GM18907 (cell line): ENCODE data around the gene TNK2.
"Not testable (repeated sequence)": the region's sequence is repeated elsewhere in the genome, so short reads cannot be mapped to it uniquely, and the experiment has no call there.

Source experiments
- ATAC-seq: cut with Tn5 transposase; IDR thresholded peaks from one replicate; pipeline ENCODE4 v1.9.1; 2021; ENCODE audit warnings: mild to moderate bottlenecking, moderate library complexity; ENCODE audit not compliant: unreplicated experiment

Gene TNK2

GRCh38 chr3:195872097-195872496 lies 36.3 kb downstream of the TNK2 start:
- no peak for ATAC-seq

- not testable (repeated sequence) for ATAC-seq
Measured at GRCh38 chr3:195871686-195872085, 36.7 kb downstream of the TNK2 start.

- ATAC-seq, result no peak
Measured at GRCh38 chr3:195870937-195871336, 37.4 kb downstream of the TNK2 start.

DNA sequence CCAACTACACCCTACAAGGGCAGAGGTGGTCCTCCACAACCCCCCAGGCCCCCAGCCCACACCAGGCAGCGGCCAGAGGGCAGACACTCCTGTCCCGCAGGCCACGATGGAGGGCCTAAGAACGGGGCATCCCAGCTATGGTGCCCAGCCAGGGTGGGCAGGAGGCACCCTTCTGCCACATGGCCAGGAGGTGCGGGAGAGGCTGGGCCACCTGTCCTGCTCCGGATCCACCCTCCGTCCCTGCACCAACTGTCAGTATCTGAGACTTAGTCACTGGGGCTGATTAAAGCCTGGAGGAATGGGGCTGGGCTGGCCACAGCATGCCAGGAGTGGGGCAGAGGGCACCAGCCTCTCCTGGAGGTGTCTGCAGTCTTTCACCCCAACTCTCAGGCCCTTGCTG lies 37.9 kb downstream of the TNK2 start:
- ATAC-seq, result no peak

DNA sequence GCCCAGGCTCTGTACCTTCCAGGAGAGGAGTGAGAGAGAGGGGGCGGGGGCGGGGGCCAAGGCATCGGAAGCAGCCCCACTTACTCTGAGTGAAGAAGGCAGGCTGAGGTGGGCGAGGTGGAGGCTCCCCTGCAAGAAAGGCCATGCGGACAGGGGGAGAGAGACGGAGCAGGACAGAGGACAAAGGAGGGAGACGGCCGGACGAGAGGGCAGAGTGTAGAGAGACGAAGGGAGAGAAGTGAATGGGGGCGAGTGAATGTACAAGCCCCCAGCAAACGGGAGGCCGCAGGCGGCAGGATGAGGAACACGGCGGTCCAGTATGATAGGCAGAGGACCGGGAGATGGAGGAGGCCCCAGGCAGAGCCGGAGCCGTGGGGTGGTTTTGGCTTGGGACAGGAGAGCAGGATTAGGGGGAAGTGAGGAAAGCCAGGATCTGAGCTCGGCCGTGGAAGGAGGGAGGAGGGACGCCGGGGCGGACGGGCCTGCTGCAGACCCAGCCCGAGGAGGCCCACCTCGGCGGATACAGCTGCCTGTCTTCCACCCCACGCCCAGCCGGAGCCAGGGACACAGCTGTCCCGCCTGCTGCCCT lies 38.8 kb downstream of the TNK2 start:
- ATAC-seq, result no peak

DNA sequence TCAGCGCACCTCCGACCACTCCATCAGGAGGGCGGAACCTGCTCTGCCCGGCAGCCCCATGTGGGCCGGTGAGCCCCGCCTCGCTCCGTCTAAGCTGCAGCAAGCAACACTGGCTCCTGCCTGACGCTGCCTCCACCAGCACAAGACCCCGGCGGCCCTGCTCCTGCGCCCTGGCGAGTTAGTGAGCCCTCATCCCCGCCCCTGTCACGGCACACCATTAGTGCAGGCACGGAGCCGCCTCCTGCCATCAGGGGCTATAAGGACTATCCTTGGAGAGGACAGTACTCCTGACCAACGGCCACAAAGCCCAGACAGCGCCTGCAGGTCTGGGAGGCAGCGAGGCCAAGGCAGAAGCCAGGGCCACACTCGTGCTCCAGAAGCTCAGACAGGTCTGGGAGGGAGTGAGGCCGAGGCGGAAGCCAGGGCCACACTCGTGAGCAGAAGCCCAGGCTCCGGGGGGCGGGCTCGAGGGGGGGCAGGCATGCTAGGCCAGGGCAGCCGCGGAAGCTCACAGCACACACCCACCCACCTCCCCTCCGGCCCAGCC lies 39.4 kb downstream of the TNK2 start:
- no peak for ATAC-seq

- no peak for ATAC-seq
Measured at GRCh38 chr3:195868336-195868865, 40.0 kb downstream of the TNK2 start.

GRCh38 chr3:195867631-195868335 lies 40.6 kb downstream of the TNK2 start:
- ATAC-seq, result no peak

DNA sequence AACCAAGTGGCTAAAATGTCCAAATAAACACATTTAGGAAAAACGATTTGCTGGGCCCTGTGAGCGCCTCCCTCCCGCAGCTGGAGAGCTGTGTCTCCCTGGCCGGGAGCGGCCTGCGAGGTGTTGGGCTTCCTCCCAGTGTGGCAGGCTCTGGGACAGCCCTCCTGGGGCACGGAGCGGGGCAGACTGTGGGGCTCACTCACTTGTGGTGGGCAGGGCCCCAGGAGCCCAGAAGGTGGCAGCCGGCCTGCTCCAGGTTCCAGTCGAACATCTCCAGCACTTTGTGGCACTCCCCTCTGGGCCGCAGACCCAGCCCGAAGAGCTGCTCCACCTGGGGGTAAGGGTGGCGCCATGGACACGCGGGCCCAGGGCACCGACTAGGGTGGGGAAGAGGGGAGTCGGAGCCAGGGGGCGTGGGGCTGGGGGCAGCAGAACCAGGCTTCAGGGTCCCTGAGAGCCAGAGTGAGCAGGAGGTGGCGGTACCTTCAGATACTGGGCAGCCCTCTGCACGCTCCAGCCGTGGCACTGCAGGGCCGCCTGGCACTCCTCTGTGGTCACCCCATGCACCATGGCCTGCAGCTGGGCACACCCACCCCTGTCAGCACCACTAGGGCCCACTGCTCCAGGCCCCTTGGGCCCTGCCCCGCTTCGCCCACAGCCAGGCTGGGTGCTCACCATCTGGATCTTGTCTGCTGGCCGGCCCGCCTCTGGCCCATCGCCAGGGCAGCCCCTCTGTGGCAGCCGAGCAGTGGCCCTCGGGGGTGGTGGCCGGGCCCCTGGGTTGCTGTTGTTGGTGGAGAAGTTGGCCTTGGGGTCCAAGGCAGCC lies 41.5 kb downstream of the TNK2 start:
- ATAC-seq, result no peak

- no peak for ATAC-seq
Measured at GRCh38 chr3:195865752-195866151, 42.6 kb downstream of the TNK2 start.

GRCh38 chr3:195863121-195864061 lies 45.0 kb downstream of the TNK2 start:
- ATAC-seq, result peak; percentile 63

DNA sequence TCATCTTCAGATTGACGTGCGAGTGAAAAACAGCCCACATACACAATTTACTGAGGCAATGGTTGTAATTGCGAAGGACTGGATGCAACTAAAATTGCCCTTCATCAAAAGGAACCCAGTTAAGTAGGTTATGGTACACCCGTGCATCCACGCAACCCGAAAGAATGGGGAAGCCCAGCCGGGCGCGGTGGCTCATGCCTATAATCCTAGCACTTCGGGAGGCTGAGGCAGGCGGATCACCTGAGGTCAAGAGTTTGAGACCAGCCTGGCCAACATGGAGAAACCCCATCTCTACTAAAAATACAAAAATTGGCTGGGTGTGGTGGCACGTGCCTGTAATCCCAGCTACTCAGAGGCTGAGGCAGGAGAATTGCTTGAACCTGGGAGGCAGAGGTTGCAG lies 46.0 kb downstream of the TNK2 start:
- ATAC-seq, result not testable (repeated sequence)

- ATAC-seq, result no peak
Measured at GRCh38 chr3:195860456-195860855, 47.9 kb downstream of the TNK2 start.

DNA sequence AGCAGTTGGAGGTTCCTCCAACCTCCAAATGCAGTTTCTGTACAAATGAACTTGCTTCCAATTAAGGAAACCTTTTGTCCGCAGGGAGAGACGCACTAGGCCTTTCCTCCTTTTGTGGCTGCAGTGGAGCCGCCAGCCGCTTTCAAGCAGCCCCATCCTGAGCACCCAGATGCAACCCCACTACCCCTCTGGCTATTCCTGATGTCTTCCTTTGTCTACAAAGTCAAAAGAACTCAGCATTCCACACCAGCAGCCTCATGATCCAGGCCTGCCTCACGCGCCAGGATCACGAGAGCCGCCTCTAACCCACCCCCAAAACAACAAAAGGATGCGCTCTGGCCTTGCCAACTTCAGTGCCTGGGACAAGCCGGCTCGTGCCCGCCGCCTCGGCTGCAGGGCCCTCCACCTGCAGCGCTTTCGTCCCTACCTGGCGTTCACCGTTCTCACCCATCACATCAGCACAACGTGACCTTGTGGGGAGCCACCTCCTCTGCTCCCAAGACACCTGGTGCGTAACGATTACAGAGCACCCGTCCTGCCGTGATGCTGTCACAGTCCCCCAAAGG lies 48.4 kb downstream of the TNK2 start:
- no peak for ATAC-seq

DNA sequence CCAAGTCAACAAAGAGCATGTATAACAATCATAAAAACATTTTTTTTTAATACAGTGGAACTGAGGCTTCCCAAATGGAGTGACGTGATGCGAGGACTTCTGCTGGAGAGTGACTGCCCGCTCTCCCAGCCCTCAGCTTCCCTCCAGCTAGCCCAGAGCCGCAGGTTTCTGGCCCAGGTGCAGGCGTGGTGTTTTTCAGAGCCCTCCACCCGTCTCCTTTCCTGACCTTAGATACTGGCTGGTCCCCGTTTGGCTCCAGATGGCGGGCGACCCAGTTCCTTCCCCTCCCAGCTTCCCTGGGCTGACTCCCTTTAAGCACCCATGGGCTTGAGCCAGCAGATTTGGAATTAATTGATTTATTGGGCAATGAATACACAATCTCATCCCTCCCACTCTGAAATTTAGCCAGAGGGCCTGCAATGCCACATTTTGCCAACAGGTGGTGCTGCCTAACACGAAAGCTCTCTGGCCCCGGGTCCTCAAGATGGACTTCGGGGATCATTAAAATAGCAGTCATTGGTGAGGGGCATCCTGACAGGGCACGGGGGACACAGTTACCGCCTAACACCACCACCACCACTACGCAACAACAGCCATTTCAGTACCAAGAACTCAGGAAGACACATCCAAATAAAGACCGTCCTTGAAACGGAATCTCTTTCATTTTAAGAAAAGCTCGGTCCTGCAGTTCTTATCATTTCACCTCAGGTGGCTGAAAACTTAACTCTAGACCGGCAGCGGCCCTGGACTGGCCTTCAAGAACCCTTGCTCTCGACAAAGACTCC lies 49.1 kb downstream of the TNK2 start:
- ATAC-seq, result peak; percentile 51

GRCh38 chr3:195856410-195857084 lies 51.8 kb downstream of the TNK2 start:
- ATAC-seq, result no peak

DNA sequence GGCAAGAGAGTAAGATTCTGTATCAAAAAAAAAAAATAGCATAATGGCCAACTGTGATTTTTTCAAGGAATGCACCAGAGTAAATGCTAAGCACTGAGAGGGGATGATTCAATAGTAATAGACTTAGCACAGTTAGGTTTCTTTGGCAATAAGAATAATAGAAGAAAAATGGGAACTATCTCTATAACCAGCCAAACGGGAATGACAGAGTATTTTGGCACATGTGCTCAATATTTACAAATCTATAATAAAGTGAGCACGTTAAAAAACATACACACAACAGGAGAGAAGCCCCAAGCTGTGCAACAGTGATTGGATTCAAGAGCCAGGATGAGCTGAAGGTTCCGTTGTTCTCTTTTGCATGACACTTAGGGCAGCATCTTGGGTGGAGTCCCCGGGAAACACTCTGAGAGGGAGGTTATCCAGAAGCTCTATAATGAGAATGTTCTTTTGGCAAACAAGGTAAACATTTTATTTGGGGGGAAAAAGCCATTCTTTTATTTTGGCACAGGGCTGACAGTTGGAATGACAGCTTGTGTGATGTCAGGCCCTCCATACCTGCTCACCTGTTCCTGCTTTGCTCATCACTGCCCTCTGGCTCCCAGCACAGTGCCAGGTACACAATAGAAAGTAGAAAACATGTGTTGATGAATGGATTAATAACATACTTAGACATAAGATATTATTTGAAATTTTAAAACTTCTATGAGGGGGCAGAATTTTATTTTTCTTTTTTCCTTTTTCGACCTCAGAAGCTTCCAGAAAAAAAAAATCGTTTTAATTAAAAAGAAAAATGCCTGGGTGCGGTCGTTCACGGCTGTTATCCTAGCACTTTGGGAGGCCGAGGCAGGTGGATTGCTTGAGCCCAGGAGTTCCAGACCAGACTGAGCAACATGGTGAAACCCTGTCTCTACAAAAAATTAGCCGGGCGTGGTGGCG lies 52.6 kb downstream of the TNK2 start:
- ATAC-seq, result no peak
